Measurements from ENCODE around the gene TTBK2. TPM values are rescaled to one million over a fixed set of nuclear protein-coding genes. Genes with fewer than 3 reads are reported as not detected.

Gene TTBK2
- total RNA-seq, 1 donor: 15.2 TPM

DNA sequence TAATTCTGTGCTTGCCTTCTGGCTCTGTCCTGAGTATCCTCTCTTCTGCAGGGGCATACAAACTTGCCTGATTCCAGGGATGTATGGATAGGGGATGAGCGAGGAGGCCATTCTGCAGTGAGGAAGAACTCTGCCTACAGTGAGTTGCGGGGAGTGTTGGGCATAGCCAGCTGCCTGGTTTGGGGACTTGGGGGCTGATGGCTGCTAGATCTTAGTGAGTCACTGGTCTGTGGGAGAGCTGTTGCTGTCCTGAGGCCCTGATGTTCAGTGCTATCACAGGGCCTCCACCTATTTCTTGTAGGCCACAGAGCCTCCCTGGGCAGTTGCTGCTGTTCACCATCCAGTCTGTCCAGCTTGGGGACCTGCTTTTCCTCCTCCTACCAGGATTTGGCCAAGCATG lies 204.0 kb downstream of the TTBK2 start:
- Histone ChIP-seq H3K27ac (ENCODE audit: low read depth, low read length) (no peak overlapping the region), H3K4me3 (ENCODE audit: insufficient read depth, low read length) (no peak overlapping the region), H3K9me3 (ENCODE audit: low read depth, low read length) (no peaks in the 10 kb centered on the region), H3K4me2 (ENCODE audit: insufficient read depth, low read length) (no peak overlapping the region), H3K36me3 (ENCODE audit: insufficient read depth, low read length) (peaks cover 3% of the 10 kb centered on the region), H4K20me1 (ENCODE audit: insufficient read depth, low read length) (no peaks in the 10 kb centered on the region), H2AFZ (ENCODE audit: low read length) (peak overlapping the region; percentile 1), H3K27me3 (ENCODE audit: insufficient read depth, low read length) (no peaks in the 10 kb centered on the region), H3K79me2 (ENCODE audit: insufficient read depth, low read length) (no peaks in the 10 kb centered on the region), H3K4me1 (ENCODE audit: insufficient read depth, low read length) (peaks cover 4% of the 10 kb centered on the region)
- TF ChIP-seq, protein P1, sequence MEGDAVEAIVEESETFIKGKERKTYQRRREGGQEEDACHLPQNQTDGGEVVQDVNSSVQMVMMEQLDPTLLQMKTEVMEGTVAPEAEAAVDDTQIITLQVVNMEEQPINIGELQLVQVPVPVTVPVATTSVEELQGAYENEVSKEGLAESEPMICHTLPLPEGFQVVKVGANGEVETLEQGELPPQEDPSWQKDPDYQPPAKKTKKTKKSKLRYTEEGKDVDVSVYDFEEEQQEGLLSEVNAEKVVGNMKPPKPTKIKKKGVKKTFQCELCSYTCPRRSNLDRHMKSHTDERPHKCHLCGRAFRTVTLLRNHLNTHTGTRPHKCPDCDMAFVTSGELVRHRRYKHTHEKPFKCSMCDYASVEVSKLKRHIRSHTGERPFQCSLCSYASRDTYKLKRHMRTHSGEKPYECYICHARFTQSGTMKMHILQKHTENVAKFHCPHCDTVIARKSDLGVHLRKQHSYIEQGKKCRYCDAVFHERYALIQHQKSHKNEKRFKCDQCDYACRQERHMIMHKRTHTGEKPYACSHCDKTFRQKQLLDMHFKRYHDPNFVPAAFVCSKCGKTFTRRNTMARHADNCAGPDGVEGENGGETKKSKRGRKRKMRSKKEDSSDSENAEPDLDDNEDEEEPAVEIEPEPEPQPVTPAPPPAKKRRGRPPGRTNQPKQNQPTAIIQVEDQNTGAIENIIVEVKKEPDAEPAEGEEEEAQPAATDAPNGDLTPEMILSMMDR (IDR thresholded peaks at IDR 0.05; ENCODE audit: extremely low read depth, low read depth, low read length): no peak
- DNase-seq (ENCODE audit: insufficient read length, low spot score, missing footprints): no peak

DNA sequence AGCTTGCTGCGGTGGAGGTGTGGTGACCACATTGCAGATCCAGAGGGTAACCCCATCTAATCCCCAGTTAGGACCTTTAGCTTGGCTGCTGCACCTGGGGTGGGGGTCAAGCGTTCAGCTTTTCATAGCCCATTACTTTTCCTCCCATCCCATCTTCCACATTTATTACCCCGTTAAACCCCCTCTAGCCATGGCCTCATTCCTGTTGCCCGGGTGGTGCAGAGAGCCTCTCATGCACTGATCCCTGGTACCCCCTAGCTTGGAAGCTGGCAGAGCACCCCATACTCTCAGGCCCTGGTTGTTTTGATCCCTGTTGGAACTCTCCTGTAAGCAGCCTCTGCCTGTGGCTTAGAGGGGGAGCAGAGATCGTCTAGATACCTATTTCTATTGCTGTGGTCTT lies 204.5 kb downstream of the TTBK2 start:
- Histone ChIP-seq H3K79me2 (ENCODE audit: insufficient read depth, low read length) (no peaks in the 10 kb centered on the region), H3K27me3 (ENCODE audit: insufficient read depth, low read length) (no peaks in the 10 kb centered on the region), H3K9me3 (ENCODE audit: low read depth, low read length) (no peaks in the 10 kb centered on the region), H3K27ac (ENCODE audit: low read depth, low read length) (no peak overlapping the region), H4K20me1 (ENCODE audit: insufficient read depth, low read length) (no peaks in the 10 kb centered on the region), H3K4me2 (ENCODE audit: insufficient read depth, low read length) (no peak overlapping the region), H2AFZ (ENCODE audit: low read length) (no peak overlapping the region), H3K4me3 (ENCODE audit: insufficient read depth, low read length) (no peak overlapping the region), H3K4me1 (ENCODE audit: insufficient read depth, low read length) (peaks cover 4% of the 10 kb centered on the region), H3K36me3 (ENCODE audit: insufficient read depth, low read length) (peaks cover 3% of the 10 kb centered on the region)
- TF ChIP-seq, protein P1 (IDR thresholded peaks at IDR 0.05; ENCODE audit: extremely low read depth, low read depth, low read length): no peak
- DNase-seq (ENCODE audit: insufficient read length, low spot score, missing footprints): peak; percentile 30

DNA sequence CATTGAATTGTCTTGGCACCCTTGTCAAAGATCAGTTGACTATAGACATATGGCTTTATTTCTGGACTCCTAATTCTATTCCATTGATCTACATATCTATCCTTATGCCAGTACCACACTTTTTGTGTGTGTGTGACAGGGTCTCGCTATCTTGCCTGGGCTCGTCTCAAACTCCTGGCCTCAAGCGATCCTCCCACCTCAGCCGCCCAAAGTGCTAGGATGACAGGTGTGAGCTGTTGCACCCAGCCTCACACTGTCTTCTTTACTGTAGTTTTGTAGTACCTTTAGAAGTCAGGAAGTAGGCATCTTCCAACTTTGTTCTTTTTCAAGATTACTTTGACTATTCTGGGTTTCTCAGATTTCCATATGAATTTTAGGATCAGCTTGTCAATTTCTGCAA lies 208.0 kb downstream of the TTBK2 start:
- peaks cover 4% of the 10 kb centered on the region for H3K4me1 ChIP-seq (ENCODE audit: insufficient read depth, low read length)
- no peaks in the 10 kb centered on the region for H3K27me3 ChIP-seq (ENCODE audit: insufficient read depth, low read length)
- H3K27ac ChIP-seq (ENCODE audit: low read depth, low read length): no peak overlapping the region
- no peak overlapping the region for H2AFZ ChIP-seq (ENCODE audit: low read length)
- TF ChIP-seq, protein P1 (IDR thresholded peaks at IDR 0.05; ENCODE audit: extremely low read depth, low read depth, low read length): no peak
- H3K4me3 ChIP-seq (ENCODE audit: insufficient read depth, low read length): no peak overlapping the region
- H3K4me2 ChIP-seq (ENCODE audit: insufficient read depth, low read length): no peak overlapping the region
- H4K20me1 ChIP-seq (ENCODE audit: insufficient read depth, low read length): no peaks in the 10 kb centered on the region
- no peaks in the 10 kb centered on the region for H3K9me3 ChIP-seq (ENCODE audit: low read depth, low read length)
- H3K36me3 ChIP-seq (ENCODE audit: insufficient read depth, low read length): no peaks in the 10 kb centered on the region
- no peaks in the 10 kb centered on the region for H3K79me2 ChIP-seq (ENCODE audit: insufficient read depth, low read length)
- DNase-seq (ENCODE audit: insufficient read length, low spot score, missing footprints): no peak

DNA sequence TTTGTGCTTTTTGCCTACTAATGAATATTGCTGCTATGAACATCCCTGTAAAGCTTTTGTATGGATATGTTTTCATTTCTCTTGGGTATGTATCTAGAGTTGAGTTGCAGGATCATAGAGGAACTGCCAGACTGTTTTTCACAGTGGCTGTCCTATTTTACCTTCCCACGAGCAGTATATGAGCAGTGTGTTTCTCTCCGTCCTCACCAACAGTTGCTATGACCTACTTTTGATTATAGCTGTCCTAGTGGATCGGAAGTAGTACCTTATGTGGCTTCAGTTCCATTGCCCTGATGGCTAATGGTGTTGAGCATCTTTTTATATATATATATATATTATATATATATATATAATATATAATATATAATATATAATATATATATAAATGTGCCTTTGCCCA lies 208.8 kb downstream of the TTBK2 start:
- no peaks in the 10 kb centered on the region for H3K36me3 ChIP-seq (ENCODE audit: insufficient read depth, low read length)
- peaks cover 3% of the 10 kb centered on the region for H3K4me1 ChIP-seq (ENCODE audit: insufficient read depth, low read length)
- H2AFZ ChIP-seq (ENCODE audit: low read length): no peak overlapping the region
- no peaks in the 10 kb centered on the region for H3K27me3 ChIP-seq (ENCODE audit: insufficient read depth, low read length)
- H3K79me2 ChIP-seq (ENCODE audit: insufficient read depth, low read length): no peaks in the 10 kb centered on the region
- no peak overlapping the region for H3K27ac ChIP-seq (ENCODE audit: low read depth, low read length)
- no peaks in the 10 kb centered on the region for H3K9me3 ChIP-seq (ENCODE audit: low read depth, low read length)
- no peak for DNase-seq (ENCODE audit: insufficient read length, low spot score, missing footprints)
- H3K4me3 ChIP-seq (ENCODE audit: insufficient read depth, low read length): no peak overlapping the region
- no peak overlapping the region for H3K4me2 ChIP-seq (ENCODE audit: insufficient read depth, low read length)
- no peaks in the 10 kb centered on the region for H4K20me1 ChIP-seq (ENCODE audit: insufficient read depth, low read length)
- TF ChIP-seq, protein P1 (IDR thresholded peaks at IDR 0.05; ENCODE audit: extremely low read depth, low read depth, low read length): no peak

Measured in osteoblast (primary cell).